Aortic smooth muscle cell (primary cell): ENCODE results near the gene PABPN1. TPM values are rescaled to one million over a fixed set of nuclear protein-coding genes. Genes with fewer than 3 reads are reported as not detected.

Experiments used
- total RNA-seq: library from RNA; depleted of rRNA; stranded (reverse); fragments of >200 nt; gene quantifications from 2 replicates; pipeline ENCODE4 v1.2.3, GENCODE V29; 2014

Gene PABPN1, protein sequence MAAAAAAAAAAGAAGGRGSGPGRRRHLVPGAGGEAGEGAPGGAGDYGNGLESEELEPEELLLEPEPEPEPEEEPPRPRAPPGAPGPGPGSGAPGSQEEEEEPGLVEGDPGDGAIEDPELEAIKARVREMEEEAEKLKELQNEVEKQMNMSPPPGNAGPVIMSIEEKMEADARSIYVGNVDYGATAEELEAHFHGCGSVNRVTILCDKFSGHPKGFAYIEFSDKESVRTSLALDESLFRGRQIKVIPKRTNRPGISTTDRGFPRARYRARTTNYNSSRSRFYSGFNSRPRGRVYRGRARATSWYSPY
- total RNA-seq = 69.9 and 83.4 TPM in 2 replicates

GRCh38 chr14:23320584-23321571 is at the start of gene PABPN1:
Gene PABPN1 (plus strand): TSS chr14:23321457. CDS start chr14:23321470, 13 bp downstream.

DNA sequence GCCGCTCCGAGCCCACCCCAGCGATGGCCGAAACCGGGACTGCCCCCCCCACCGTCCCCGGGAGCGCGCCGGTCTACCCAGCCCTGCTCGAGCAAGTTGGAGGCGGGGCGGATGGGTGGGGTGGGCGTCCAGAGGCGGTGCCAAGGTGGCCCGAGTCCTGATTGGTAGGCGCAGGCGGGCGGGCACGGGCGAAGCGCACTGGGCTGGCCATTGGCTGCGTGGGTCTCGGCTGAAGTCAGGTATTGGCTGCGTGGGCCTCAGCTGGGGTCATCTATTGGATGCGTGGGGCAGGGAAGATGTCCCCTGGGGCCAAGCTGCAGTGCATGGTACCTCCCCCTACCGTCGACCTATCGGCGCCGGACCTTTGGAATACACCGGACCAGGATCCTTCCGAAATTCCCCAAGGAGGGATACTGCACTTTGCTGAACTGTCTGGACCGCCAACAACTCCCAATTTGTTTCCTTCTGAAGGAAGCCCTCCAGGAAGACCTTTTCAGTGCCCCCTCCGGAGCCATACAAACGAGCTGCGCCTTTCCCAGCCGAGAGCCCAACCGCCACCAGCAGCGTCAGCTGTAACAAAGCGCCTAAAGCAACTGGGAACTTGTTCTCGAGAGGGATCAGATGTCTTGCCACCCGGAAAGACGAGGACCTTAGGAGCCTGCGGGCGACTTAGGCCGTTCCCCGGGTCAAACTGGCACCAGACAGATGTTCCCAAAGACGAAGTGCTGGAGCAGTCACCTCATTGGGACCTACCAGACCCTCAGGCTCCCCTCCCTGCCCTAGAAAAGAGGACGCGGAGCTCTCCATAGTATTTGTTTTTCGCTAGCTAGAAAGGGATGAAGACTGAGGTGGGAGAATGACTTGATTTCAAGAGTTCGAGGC is 35.0 kb upstream of the PABPN1 start, which contains the start of gene HOMEZ:
TSS of gene HOMEZ (minus strand) at position 113 of the 882 bp plus-strand sequence. CDS start 180 bp downstream, outside the sequence.

DNA sequence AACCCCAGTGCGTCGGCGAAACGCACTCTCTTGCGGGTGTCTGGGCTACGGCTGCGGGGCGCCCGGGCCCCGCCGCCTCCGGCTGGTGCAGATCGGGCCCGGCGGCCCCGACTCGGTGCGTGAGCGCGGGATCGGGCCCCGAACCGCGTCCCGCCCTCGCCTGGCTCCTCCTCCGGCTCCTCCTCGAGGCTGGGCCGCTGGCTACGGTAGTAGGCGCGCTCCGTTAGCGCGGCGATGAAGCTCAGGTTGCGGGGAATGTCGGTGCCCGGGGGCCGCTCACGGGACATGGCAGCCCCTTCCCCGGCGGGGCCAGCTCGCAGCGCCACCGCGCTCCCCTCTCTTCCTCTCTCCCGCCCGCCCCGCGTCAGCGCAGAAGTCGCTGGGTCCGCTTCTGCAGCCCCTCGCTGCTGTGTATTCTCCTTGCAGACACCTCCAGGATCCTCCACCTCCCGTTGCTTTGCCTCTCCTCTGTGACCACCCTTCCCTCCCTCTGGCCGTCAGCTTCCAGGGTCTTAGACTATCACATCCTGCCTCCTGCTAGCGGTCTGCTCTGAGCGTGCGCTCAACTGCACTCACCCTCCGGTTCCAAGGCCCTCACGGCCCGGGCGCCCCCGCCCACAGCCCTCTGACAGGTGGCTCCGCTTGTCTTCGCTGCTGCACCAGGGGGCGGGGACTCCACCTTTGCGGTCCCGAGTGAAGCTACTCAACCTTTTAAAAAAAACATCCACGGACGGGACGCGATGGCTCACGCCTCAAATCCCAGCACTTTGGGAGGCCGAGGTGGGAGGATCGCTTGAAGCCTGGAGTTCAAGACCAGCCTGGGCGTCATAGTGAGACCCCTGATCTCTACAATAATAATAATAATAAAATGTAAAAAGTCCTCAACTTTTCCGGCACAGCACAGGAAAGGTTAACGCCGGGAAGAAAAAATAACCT is 18.7 kb upstream of the PABPN1 start, which contains the start of gene PPP1R3E:
TSS of gene PPP1R3E (minus strand) at position 570 of the 936 bp plus-strand sequence. CDS start at position 287, 283 bp downstream.

GRCh38 chr14:23306412-23307145 is 14.7 kb upstream of the PABPN1 start, which contains the start of gene BCL2L2:
Gene BCL2L2 (plus strand): TSS chr14:23306833. CDS start chr14:23307768, 935 bp downstream.

DNA sequence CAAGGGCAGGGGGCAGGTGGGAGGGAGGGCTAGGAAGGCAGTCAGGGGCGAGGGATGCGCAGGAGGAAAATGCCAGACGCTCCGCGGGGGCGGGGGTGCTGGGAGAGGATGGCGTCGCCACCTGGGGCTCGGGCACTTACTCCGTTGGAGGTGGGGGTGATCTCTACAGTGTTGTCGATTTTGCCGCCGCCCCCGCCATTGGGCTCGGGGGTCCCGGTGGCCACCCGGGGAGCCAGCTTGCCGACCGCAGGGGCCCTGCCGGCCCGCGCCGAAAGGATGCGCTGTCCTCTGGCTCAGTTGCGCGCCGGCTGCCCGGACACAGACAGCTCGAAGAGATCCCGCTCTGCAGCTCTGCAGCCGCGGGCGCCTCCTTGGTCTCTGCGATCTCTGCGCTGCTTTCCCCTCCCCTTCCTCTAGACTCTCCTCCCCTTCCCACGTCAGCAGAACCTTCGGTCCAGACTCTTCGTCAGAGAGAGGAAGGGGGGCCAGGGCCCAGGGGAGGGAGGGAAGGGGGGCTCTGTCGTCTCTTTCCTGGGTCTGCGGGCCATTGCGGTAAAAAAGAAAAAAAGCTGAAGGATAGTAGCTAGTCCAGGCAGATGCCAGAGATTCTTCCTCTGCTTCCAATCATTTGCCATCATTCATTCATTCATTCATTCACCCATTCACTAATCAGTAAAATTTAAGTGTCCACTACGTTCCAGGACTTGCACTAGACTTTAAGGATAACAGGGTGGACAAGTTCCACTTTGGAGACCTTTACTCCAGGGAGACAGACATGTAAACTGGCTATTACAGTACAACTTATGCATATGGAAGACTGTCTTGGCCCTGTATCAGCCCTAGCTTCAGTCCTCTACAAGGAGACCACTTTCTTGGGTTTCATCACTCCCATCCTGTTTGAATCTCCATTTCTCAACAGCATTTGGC is 31.5 kb downstream of the PABPN1 start, which contains the start of gene SLC22A17:
TSS of gene SLC22A17 (minus strand) at position 382 of the 927 bp plus-strand sequence.

DNA sequence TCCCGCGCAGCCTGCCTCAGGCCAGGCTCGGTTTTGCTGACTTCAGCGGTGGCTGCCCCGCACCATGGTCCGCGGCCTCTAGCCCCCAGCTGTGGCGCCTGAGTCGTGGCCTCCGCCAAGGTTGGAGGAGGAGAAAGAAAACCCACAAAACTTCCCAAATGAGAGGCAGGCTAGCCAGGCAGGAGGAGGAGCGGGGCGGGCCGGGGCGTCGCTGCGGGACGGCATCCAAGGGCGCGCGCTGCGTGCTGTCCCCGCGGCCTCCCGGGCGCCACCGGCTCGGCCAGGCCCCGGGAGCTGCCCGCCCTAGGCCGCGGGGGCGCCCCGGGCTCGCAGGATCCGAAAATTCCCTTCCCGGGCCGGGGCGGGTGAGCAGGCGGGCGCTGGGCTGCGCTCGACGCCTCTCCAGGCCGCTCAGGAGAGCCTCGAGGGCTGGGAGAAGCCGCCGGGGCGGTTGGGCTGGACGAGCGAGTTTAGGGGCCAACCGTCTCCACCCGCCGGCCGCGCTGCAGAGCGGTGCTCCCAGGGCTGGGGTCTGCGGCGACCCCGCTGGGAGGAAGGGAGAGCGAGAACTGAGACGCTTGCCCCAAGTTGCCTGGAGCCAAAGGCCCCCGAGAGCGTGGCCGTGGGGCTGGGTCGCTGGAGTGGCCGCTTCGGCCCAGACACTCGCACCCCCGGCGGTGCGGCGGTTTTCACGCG is 43.9 kb downstream of the PABPN1 start, which contains the start of gene EFS:
TSS of gene EFS (minus strand) at position 137 of the 696 bp plus-strand sequence. CDS start 147 bp downstream, outside the sequence.

GRCh38 chr14:23372509-23372908 is 51.3 kb downstream of the PABPN1 start, which contains the start of gene IL25:
Gene IL25 (plus strand): TSS chr14:23372809.

Other genes starting within 250 kb of the PABPN1 start
- gene ACIN1, start 226.3 kb upstream of the PABPN1 start, total RNA-seq = 84.7 and 85.7 TPM in 2 replicates
- 68.8 and 72.7 TPM in 2 replicates for gene C14orf119, start 226.0 kb upstream of the PABPN1 start, total RNA-seq
- gene CIROP, start 216.5 kb upstream of the PABPN1 start, total RNA-seq = 0.06 and 0.13 TPM in 2 replicates
- gene CEBPE, start 202.2 kb upstream of the PABPN1 start, total RNA-seq = not detected in 2 replicates
- gene SLC7A8, start 137.8 kb upstream of the PABPN1 start, total RNA-seq = 73.6 and 75.6 TPM in 2 replicates
- not detected in 2 replicates for gene RNF212B, start 83.5 kb upstream of the PABPN1 start, total RNA-seq
- gene HOMEZ, start 35.3 kb upstream of the PABPN1 start, total RNA-seq = 2.4 and 4.1 TPM in 2 replicates
- 2.8 and 3.5 TPM in 2 replicates for gene PPP1R3E, start 18.6 kb upstream of the PABPN1 start, total RNA-seq
- gene BCL2L2, start 14.6 kb upstream of the PABPN1 start, total RNA-seq = 21.0 and 26.2 TPM in 2 replicates
- gene SLC22A17, start 31.4 kb downstream of the PABPN1 start, total RNA-seq = 11.9 and 12.1 TPM in 2 replicates
- gene EFS, start 43.7 kb downstream of the PABPN1 start, total RNA-seq = 6.3 and 10.7 TPM in 2 replicates
- not detected in 2 replicates for gene IL25, start 51.4 kb downstream of the PABPN1 start, total RNA-seq
- 0.31 and 0.40 TPM in 2 replicates for gene CMTM5, start 55.6 kb downstream of the PABPN1 start, total RNA-seq
- gene MYH6, start 86.8 kb downstream of the PABPN1 start, total RNA-seq = not detected in 2 replicates
- gene MYH7, start 114.2 kb downstream of the PABPN1 start, total RNA-seq = not detected in 2 replicates
- 42.3 and 42.7 TPM in 2 replicates for gene NGDN, start 148.2 kb downstream of the PABPN1 start, total RNA-seq
- gene ZFHX2, start 230.3 kb downstream of the PABPN1 start, total RNA-seq = under 0.01 and 0.06 TPM in 2 replicates
- gene THTPA, start 234.8 kb downstream of the PABPN1 start, total RNA-seq = 15.0 and 18.0 TPM in 2 replicates
- 3.2 and 4.2 TPM in 2 replicates for gene AP1G2, start 246.3 kb downstream of the PABPN1 start, total RNA-seq